Stimulated activated effector memory CD8-positive, alpha-beta T cell treated with anti-CD3 and anti-CD28 coated beads, Interleukin-12 subunit alpha, Interleukin-12 subunit beta, amount 100 ng/mL, for 72 hours (primary cell): Measurements from ENCODE around the gene ME3.

ENCODE experiments used
- ATAC-seq: fragments of 150-1000 bp; cut with Tn5 transposase; 2 replicates; pipeline ENCODE4 v1.10.0; 2021
- DNase-seq, 2 donors: peaks; one replicate each; pipeline ENCODE4 v3.0.0; 2021 to 2022; ENCODE audit warnings: low spot score in 2 of 2
- H3K27ac Mint-ChIP-seq: one replicate; pipeline ENCODE4 v1.8.0; 2022; ENCODE audit warnings: mild to moderate bottlenecking, mixed read lengths
- H3K36me3 Mint-ChIP-seq: one replicate; pipeline ENCODE4 v1.8.0; 2022; ENCODE audit warnings: mild to moderate bottlenecking, mixed read lengths
- H3K4me1 Mint-ChIP-seq: one replicate; pipeline ENCODE4 v1.8.0; 2022; ENCODE audit warnings: mixed read lengths
- H3K4me3 Mint-ChIP-seq: one replicate; pipeline ENCODE4 v1.8.0; 2022; ENCODE audit warnings: mild to moderate bottlenecking, mixed read lengths
- H3K9me3 Mint-ChIP-seq: one replicate; pipeline ENCODE4 v1.8.0; 2022; ENCODE audit warnings: mixed read lengths

ME3 gene

GRCh38 chr11:86594746-86595145 is 77.7 kb downstream of the ME3 start:
- H3K27ac Mint-ChIP-seq = no peak overlapping the region
- no peak for DNase-seq

GRCh38 chr11:86593833-86594232 is 78.6 kb downstream of the ME3 start:
- H3K27ac Mint-ChIP-seq = no peak overlapping the region
- DNase-seq (no peak), ATAC-seq (no peak)
- peak overlapping the region; percentile 39 for H3K4me3 Mint-ChIP-seq
- H3K9me3 Mint-ChIP-seq = no peaks in the 10 kb centered on the region
- no peaks in the 10 kb centered on the region for H3K36me3 Mint-ChIP-seq
- peaks cover 19% of the 10 kb centered on the region for H3K4me1 Mint-ChIP-seq

More at GRCh38 chr11:86594746-86595145, 77.7 kb downstream of the ME3 start:
- no peak for ATAC-seq
- Mint-ChIP-seq H3K9me3 (peaks cover 3% of the 10 kb centered on the region), H3K4me3 (no peak overlapping the region), H3K36me3 (no peaks in the 10 kb centered on the region), H3K4me1 (peaks cover 19% of the 10 kb centered on the region)

DNA sequence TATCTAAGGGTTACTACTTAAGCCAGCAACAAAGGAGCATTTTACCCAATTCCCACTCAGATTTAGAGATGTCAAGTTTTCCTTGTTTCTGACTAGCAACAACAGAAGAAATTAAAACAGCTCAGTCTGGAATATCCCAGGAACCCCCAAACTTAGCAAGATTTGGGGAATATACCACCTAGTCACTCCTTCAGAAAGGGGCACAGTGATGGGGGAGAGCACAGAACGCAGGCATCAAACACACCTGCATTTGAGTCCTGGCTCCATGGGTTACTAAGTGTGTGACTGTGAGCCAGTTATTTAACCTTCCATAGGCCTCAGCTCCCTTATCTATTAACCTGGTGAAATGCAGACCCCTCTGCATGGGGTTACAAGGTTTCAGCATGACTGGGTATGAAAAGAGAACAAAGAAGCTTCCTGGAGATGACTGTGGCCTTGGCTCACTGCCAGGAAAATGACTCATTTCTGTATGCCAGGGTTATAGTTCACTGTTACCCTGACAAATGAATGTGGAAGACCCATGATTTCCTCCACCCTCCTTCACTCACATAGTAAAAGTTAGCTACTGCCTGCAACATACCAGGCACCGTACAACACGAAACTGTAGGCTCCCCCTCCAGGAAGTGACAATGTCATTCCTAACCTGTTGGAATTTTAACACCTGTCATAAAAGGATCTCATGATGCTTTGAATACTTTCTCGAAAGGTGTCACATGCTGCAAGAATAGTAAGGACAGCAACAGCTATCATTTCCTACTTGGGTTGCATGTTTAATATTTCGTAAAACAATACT is 79.6 kb downstream of the ME3 start:
- no peaks in the 10 kb centered on the region for H3K9me3 Mint-ChIP-seq
- H3K36me3 Mint-ChIP-seq = no peaks in the 10 kb centered on the region
- peak overlapping the region; percentile 32 for H3K27ac Mint-ChIP-seq
- DNase-seq (peak; percentile 73 to 97), ATAC-seq (peak; percentile 96)
- H3K4me1 Mint-ChIP-seq = peaks cover 19% of the 10 kb centered on the region
- H3K4me3 Mint-ChIP-seq = peak overlapping the region; percentile 39

GRCh38 chr11:86592047-86592591 is 80.3 kb downstream of the ME3 start:
- Mint-ChIP-seq H3K9me3 (no peaks in the 10 kb centered on the region), H3K36me3 (no peaks in the 10 kb centered on the region), H3K4me3 (no peak overlapping the region), H3K27ac (no peak overlapping the region), H3K4me1 (peaks cover 19% of the 10 kb centered on the region)
- ATAC-seq (no peak), DNase-seq (no peak)

DNA sequence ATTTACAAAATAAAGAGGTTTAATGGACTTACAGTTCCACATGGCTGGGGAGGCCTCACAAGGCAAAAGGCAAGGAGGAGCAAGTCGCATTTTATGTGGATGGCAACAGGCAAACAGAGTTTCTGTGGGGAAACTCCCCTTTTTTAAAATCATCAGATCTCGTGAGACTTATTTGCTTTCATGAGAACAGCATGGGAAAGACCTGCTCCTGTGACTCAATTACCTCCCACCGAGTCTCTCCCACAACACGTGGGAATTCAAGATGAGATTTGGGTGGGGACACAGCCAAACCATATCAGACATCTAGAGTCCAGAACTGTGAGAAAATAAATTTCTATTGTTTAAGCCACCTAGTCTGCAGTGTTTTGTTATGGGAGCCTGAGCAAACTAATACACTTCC is 80.8 kb downstream of the ME3 start:
- no peaks in the 10 kb centered on the region for H3K36me3 Mint-ChIP-seq
- ATAC-seq (no peak), DNase-seq (no peak)
- no peak overlapping the region for H3K27ac Mint-ChIP-seq
- no peak overlapping the region for H3K4me3 Mint-ChIP-seq
- no peaks in the 10 kb centered on the region for H3K9me3 Mint-ChIP-seq
- H3K4me1 Mint-ChIP-seq = peaks cover 19% of the 10 kb centered on the region

GRCh38 chr11:86589856-86590589 is 82.4 kb downstream of the ME3 start:
- Mint-ChIP-seq H3K36me3 (no peaks in the 10 kb centered on the region), H3K4me1 (peaks cover 19% of the 10 kb centered on the region), H3K4me3 (no peak overlapping the region), H3K9me3 (no peaks in the 10 kb centered on the region), H3K27ac (no peak overlapping the region)
- no peak for DNase-seq
- ATAC-seq = no peak

GRCh38 chr11:86589204-86589603 is 83.2 kb downstream of the ME3 start:
- Mint-ChIP-seq H3K4me1 (peaks cover 19% of the 10 kb centered on the region), H3K9me3 (no peaks in the 10 kb centered on the region), H3K27ac (no peak overlapping the region), H3K4me3 (no peak overlapping the region), H3K36me3 (no peaks in the 10 kb centered on the region)
- no peak for ATAC-seq
- no peak for DNase-seq

- Mint-ChIP-seq H3K9me3 (no peaks in the 10 kb centered on the region), H3K27ac (no peak overlapping the region), H3K36me3 (no peaks in the 10 kb centered on the region), H3K4me1 (peaks cover 19% of the 10 kb centered on the region), H3K4me3 (no peak overlapping the region)
- DNase-seq = no peak
- no peak for ATAC-seq
Measured at GRCh38 chr11:86588566-86589090, 83.8 kb downstream of the ME3 start.

DNA sequence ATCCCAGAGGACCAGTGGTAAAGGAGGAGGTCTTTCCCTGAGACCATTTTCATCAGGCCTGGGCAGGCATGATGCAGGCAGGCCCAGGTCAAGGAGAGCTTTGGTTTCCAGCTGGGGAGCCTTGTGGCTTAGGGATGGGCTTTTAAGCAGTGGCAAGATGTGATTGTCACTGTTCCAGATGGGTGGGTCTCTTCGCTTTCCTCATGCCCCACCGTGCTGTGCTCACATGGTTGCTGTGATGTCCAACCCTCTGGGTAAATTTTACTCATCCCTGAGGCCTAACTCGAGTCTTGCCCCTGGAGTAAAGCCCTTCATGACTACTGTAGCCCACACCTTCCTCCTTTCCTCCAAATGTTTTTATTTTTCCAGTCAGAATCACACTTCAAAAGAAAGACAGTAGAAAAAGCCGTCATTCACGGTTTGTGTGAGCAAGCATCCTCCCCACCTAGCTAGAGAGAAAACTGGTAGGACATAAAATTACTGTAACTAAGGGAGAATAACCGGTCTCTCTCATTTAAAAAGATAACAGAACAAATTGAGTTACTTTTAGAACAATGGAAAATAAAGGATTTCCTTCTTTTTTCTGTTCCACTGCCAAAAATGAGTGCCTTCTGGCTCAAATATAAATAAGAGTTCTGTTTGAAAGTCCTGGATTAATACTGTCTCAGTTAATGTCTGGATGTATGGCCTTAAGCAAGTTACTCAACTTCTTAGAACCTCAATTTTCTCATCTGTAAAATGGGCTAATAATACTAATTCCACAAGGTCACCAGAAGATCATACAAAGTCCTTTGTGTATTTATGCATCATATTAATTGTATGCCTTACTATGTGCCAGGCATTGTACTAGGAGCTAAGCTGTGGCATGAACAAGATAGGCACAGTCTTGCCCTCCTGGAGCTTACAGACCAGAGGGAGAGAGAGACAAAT is 84.9 kb downstream of the ME3 start:
- H3K4me3 Mint-ChIP-seq = no peak overlapping the region

DNA sequence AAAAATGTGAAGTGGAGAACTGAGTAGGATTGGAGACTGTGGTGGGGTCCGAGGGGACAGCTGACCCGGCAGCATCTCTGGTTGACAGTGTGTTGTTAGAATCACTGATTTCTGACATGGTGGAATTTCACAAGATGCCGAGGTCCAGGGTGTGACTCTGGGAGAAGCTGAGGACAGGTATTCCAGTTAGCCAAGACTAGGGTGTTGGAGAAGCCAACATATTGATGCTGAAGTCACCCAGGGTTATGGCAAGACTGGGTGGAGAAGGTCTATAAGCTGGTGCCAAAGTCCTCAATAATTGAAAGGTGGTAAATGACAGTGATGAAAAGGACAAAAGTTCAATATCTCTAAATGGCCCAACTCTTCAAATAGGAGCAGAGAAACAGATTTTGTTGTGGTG is 86.1 kb downstream of the ME3 start:
- Mint-ChIP-seq H3K4me1 (peaks cover 4% of the 10 kb centered on the region), H3K4me3 (no peak overlapping the region), H3K9me3 (no peaks in the 10 kb centered on the region), H3K27ac (no peak overlapping the region), H3K36me3 (no peaks in the 10 kb centered on the region)
- DNase-seq (no peak), ATAC-seq (no peak)

More for the DNA sequence above, 84.9 kb downstream of the ME3 start:
- H3K36me3 Mint-ChIP-seq = no peaks in the 10 kb centered on the region
- DNase-seq = no peak
- no peaks in the 10 kb centered on the region for H3K9me3 Mint-ChIP-seq
- peaks cover 9% of the 10 kb centered on the region for H3K4me1 Mint-ChIP-seq
- no peak overlapping the region for H3K27ac Mint-ChIP-seq
- ATAC-seq = no peak

DNA sequence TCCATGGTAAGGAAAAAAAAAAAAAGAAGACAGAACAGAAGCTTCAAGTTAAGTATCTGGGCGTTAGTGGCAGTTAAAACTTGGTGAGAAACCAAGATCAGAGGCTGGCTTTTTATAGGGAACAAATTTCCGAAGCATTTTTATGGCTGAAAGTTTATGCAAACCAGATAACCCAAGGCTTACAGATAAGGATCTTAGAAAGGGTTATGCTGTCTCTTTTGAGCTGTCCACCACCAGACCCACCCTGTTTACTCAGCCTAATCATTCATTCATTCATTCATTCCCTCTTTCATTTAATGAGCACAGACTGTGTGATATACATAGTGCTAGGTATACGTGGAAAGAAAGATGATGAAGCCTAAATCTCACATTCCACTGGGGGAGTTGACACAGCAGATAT is 89.5 kb downstream of the ME3 start:
- no peaks in the 10 kb centered on the region for H3K4me1 Mint-ChIP-seq
- no peaks in the 10 kb centered on the region for H3K36me3 Mint-ChIP-seq
- no peak for DNase-seq
- no peaks in the 10 kb centered on the region for H3K9me3 Mint-ChIP-seq
- H3K27ac Mint-ChIP-seq = no peak overlapping the region
- H3K4me3 Mint-ChIP-seq = no peak overlapping the region
- no peak for ATAC-seq

- no peaks in the 10 kb centered on the region for H3K9me3 Mint-ChIP-seq
- DNase-seq (no peak), ATAC-seq (no peak)
- no peaks in the 10 kb centered on the region for H3K36me3 Mint-ChIP-seq
- no peaks in the 10 kb centered on the region for H3K4me1 Mint-ChIP-seq
- no peak overlapping the region for H3K4me3 Mint-ChIP-seq
- no peak overlapping the region for H3K27ac Mint-ChIP-seq
Measured at GRCh38 chr11:86580535-86580934, 91.9 kb downstream of the ME3 start.

GRCh38 chr11:86579406-86579731 is 93.0 kb downstream of the ME3 start:
- Mint-ChIP-seq H3K4me3 (no peak overlapping the region), H3K9me3 (no peaks in the 10 kb centered on the region), H3K27ac (no peak overlapping the region), H3K36me3 (no peaks in the 10 kb centered on the region), H3K4me1 (no peaks in the 10 kb centered on the region)
- no peak for DNase-seq
- ATAC-seq = no peak

DNA sequence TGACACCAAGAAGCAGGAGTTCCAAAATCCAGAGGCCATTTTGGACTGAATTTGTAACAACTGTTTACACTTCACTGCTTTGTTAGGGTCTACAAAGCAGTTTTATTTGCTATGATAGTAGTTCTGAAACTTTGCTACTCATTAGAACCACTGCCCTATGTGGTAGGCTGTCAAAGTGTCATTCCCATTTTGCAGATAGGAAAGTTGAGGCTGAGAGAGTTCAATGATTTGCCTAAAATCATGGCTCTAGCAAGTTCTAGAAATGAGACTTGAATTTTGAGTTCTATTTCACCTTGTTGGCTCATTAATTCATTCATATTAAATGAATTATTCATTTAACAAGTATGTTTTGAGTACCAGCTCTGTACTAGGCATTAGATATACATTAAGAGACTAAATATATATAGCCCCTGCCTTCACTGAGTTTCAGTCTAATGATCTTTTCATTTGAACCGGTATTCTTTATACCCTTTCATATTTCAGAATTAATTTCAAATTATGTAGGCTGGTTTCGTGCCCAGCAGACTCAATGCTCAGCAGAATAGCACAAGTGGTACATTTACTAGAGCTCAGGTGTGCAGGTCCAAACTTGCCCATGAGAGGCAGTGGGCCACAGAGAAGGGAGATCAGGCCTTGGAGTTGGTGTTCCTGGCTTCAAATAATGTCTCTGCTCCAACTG is 93.5 kb downstream of the ME3 start:
- ATAC-seq (no peak), DNase-seq (no peak)
- no peaks in the 10 kb centered on the region for H3K4me1 Mint-ChIP-seq
- H3K9me3 Mint-ChIP-seq = no peaks in the 10 kb centered on the region
- H3K4me3 Mint-ChIP-seq = no peak overlapping the region
- H3K27ac Mint-ChIP-seq = no peak overlapping the region
- no peaks in the 10 kb centered on the region for H3K36me3 Mint-ChIP-seq
